NB4 (cell line): ENCODE data around the gene EGFL7.
A peak's percentile ranks its signal among the peaks of the same experiment; 100 is the strongest.

Experiments
- DNase-seq: peaks from one replicate; pipeline ENCODE4 v3.0.0; 2010; ENCODE audit warnings: low read depth
- H3K4me3 ChIP-seq: one replicate; pipeline ENCODE4 v1.5.1; 2011; ENCODE audit warnings: mild to moderate bottlenecking, low read depth, low read length, moderate library complexity
- MAX ChIP-seq: IDR thresholded peaks from 2 replicates; pipeline ENCODE4 v1.6.1; 2011; ENCODE audit warnings: low read depth, low read length
- MYC ChIP-seq: IDR thresholded peaks from 2 replicates; pipeline ENCODE4 v1.6.1; 2011; ENCODE audit warnings: low read depth, low read length
- POLR2A ChIP-seq: IDR thresholded peaks from 2 replicates; pipeline ENCODE4 v1.6.1; 2011; ENCODE audit warnings: mild to moderate bottlenecking; ENCODE audit not compliant: insufficient read length; ENCODE audit errors: extremely low read depth
- TF ChIP-seq, protein P1 (sequence below): IDR thresholded peaks from one replicate; pipeline ENCODE4 v1.5.1; 2012; ENCODE audit warnings: low read depth, low read length

EGFL7 gene

DNA sequence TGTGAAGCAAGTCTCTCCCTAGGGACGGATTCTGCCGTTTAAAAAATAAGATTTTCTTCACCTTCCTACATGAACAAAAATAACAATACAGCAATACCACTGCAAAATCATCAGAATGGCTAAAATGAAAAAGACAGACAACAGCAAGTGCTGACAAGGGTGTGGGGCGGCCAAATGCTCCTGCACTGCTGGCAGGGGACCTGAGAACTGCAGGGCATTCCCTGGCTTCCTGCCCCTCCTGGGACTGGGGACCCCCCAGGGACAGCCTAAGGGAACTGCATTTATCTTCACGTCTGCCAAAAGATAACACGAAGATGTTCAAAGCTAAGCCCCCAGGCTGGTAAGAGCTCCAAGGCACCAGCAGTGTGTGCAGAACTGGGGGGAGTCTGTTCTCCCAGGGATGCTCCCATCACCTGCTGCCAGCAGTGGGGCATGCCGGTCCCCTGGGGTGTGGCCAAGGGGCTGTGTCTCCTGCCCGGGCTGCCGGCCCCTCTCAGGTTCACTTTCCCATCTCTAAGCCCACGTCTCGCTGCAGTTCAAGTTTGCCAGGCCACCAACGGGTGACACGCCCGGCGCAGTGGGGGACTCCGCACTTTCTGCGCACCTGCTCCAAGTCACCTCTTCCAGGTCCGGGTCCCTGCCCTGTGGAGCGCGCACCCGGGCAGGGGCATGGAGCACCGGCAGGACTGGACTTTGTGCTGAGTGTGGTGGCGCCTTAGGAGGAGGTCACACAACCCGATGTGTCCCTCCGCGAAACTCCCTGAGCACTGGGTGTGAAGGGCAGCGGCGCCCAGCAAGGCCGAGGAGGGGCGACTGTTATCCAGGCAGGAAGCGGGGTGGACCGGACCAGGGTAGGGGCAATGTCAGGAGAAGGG, 4.5 kb upstream of the EGFL7 start:
- TF ChIP-seq POLR2A (no peak), MYC (no peak), MAX (no peak)
- TF ChIP-seq, protein P1, sequence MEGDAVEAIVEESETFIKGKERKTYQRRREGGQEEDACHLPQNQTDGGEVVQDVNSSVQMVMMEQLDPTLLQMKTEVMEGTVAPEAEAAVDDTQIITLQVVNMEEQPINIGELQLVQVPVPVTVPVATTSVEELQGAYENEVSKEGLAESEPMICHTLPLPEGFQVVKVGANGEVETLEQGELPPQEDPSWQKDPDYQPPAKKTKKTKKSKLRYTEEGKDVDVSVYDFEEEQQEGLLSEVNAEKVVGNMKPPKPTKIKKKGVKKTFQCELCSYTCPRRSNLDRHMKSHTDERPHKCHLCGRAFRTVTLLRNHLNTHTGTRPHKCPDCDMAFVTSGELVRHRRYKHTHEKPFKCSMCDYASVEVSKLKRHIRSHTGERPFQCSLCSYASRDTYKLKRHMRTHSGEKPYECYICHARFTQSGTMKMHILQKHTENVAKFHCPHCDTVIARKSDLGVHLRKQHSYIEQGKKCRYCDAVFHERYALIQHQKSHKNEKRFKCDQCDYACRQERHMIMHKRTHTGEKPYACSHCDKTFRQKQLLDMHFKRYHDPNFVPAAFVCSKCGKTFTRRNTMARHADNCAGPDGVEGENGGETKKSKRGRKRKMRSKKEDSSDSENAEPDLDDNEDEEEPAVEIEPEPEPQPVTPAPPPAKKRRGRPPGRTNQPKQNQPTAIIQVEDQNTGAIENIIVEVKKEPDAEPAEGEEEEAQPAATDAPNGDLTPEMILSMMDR, result no peak
- DNase-seq, result no peak
- H3K4me3 ChIP-seq, result no peak overlapping the region

GRCh38 chr9:136658849-136659535, 3.7 kb upstream of the EGFL7 start:
- no peak overlapping the region for H3K4me3 ChIP-seq
- DNase-seq, result peak; percentile 40
- TF ChIP-seq, protein P1, result no peak
- TF ChIP-seq POLR2A (no peak), MAX (no peak), MYC (no peak)

DNA sequence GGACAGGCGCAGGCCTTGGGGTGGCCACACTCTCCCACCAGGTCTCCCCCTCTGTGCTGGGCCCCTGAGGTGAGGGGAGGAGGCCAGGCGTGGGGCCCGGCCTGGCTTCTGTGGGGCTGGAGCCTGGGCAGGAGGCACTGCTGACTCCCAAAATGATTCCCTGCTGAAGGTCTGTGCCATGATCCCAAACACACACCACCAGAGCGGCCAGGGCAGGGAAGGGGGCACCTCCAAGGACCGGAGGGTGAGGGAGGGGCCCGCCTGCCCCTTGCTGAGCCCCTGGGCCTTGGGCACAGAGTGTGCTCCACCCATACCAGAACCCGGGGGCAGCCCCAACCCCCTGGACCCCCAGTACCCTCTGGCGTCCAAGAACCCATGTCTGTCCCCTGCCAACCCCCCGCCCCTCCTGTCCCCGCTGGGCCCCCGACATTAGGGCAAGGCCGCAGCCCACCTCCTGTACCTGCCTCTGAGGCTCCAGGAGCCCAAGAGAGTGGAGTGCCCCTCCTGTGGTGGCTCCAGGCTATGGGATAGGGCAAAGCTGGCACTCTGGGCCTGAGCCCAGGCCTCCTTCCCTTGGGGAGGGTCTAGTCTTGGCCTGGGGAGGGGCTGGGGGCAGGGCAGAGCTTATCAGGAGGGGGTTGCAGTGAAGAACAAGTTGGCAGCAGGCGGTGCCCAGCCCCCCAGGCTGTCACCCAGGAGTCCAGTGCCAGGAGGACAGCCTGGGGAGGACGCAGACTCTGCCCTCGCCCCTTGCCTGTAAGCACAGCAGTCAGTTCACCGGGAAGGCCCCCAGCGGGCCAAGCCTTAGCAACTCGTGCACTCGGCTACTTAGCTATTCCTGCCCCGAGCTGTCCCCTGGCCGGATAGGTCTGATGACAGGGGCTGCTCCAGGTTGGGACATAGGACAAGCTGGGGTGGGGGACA, 2.6 kb upstream of the EGFL7 start:
- TF ChIP-seq MAX (no peak), POLR2A (no peak), MYC (no peak)
- TF ChIP-seq, protein P1, result no peak
- no peak for DNase-seq

DNA sequence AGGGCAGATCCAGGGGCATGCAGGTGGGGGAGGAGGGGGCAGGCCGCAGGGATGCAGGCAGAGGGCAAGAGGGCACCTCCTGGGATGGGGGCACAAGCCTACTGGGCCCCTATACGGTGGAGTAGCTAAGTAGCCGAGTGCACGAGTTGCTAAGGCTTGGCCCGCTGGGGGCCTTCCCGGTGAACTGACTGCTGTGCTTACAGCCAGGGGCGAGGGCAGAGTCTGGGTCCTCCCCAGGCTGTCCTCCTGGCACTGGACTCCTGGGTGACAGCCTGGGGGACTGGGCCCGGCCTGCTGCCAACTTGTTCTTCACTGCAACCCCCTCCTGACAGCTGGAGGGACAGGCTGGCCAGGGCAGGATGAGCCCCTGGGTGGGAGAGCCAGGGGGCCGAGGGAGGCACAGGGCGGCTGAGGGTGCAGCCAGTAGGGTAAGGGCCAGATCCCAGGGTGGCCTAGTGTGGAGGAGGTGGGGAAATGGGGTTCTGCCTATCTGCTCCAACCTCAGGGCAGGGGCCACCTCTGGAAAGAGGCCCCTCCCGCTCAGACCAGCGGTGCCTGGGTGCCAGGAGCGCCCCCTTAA, 1.7 kb upstream of the EGFL7 start:
- no peak for TF ChIP-seq POLR2A
- TF ChIP-seq MAX, result no peak
- TF ChIP-seq MYC, result no peak
- TF ChIP-seq, protein P1, result no peak
- H3K4me3 ChIP-seq, result no peak overlapping the region
- DNase-seq, result no peak

More for the DNA sequence above, 2.6 kb upstream of the EGFL7 start:
- H3K4me3 ChIP-seq, result no peak overlapping the region
